Measurements from ENCODE around the gene PLCL1. TPM values are rescaled to one million over a fixed set of nuclear protein-coding genes. Genes with fewer than 3 reads are reported as not detected.

Gene PLCL1
- total RNA-seq, 1 experiment from 2014 or later, result 1.6 TPM

- no peaks in the 10 kb centered on the region for H3K27me3 ChIP-seq (replicated peaks; ENCODE audit: control insufficient read depth, insufficient read depth, low read length)
- no TSS peak for BruUV-seq (replicated peaks)
- no peak for DNase-seq
- Mint-ChIP-seq H3K36me3 (ENCODE audit: insufficient read depth, unreplicated experiment) (no peaks in the 10 kb centered on the region), H3K4me1 (ENCODE audit: low read depth, unreplicated experiment) (no peaks in the 10 kb centered on the region), H3K27ac (ENCODE audit: unreplicated experiment) (no peak overlapping the region), H3K27me3 (ENCODE audit: insufficient read depth, unreplicated experiment) (peaks cover 2% of the 10 kb centered on the region), H3K4me3 (ENCODE audit: unreplicated experiment) (no peak overlapping the region), H3K9me3 (ENCODE audit: unreplicated experiment) (no peaks in the 10 kb centered on the region)
- intact Hi-C loops (cut with micrococcal nuclease; ENCODE audit: unreplicated experiment), result no loop called here
- no peaks in the 10 kb centered on the region for H3K4me1 ChIP-seq
- no peak for TF ChIP-seq CTCF (IDR thresholded peaks at IDR 0.05; ENCODE audit: insufficient read depth in 1 of 2, low read depth in 1 of 2, low read length in 1 of 2, severe bottlenecking in 1 of 2, unreplicated experiment in 1 of 2)
- no peak overlapping the region for H3K4me3 ChIP-seq (ENCODE audit: low read depth, low read length)
- H3K36me3 ChIP-seq (ENCODE audit: control insufficient read depth, insufficient read depth, low read length), result no peaks in the 10 kb centered on the region
- no peaks in the 10 kb centered on the region for H3K9me3 ChIP-seq
- ChIA-PET CTCF (no interaction called here), POLR2A (no interaction called here)
Measured at GRCh38 chr2:197889041-197889440, 84.6 kb downstream of the PLCL1 start.

- CTCF ChIA-PET, result interaction anchor here (0.6 kb wide), 1 partner anchor 88 kb away, joined by 8 read pairs; no protein-coding TSS in a partner anchor
- no peaks in the 10 kb centered on the region for H3K4me1 ChIP-seq
- no peak for TF ChIP-seq CTCF (IDR thresholded peaks at IDR 0.05; ENCODE audit: insufficient read depth in 1 of 2, low read depth in 1 of 2, low read length in 1 of 2, severe bottlenecking in 1 of 2, unreplicated experiment in 1 of 2)
- H3K27me3 ChIP-seq (replicated peaks; ENCODE audit: control insufficient read depth, insufficient read depth, low read length), result no peaks in the 10 kb centered on the region
- H3K27me3 Mint-ChIP-seq (ENCODE audit: insufficient read depth, unreplicated experiment), result peaks cover 2% of the 10 kb centered on the region
- H3K9me3 ChIP-seq, result no peaks in the 10 kb centered on the region
- no peak overlapping the region for H3K4me3 ChIP-seq (ENCODE audit: low read depth, low read length)
- H3K36me3 ChIP-seq (ENCODE audit: control insufficient read depth, insufficient read depth, low read length), result no peaks in the 10 kb centered on the region
- BruUV-seq (replicated peaks), result no TSS peak
- H3K9me3 Mint-ChIP-seq (ENCODE audit: unreplicated experiment), result no peaks in the 10 kb centered on the region
- no peaks in the 10 kb centered on the region for H3K36me3 Mint-ChIP-seq (ENCODE audit: insufficient read depth, unreplicated experiment)
- H3K27ac Mint-ChIP-seq (ENCODE audit: unreplicated experiment), result no peak overlapping the region
- H3K4me3 Mint-ChIP-seq (ENCODE audit: unreplicated experiment), result no peak overlapping the region
- intact Hi-C loops (cut with micrococcal nuclease; ENCODE audit: unreplicated experiment), result no loop called here
- H3K4me1 Mint-ChIP-seq (ENCODE audit: low read depth, unreplicated experiment), result no peaks in the 10 kb centered on the region
- DNase-seq, result no peak
- POLR2A ChIA-PET, result no interaction called here
Measured at GRCh38 chr2:197890168-197890567, 85.8 kb downstream of the PLCL1 start.

- CTCF ChIA-PET, result no interaction called here
- no peaks in the 10 kb centered on the region for H3K36me3 ChIP-seq (ENCODE audit: control insufficient read depth, insufficient read depth, low read length)
- Mint-ChIP-seq H3K4me3 (ENCODE audit: unreplicated experiment) (no peak overlapping the region), H3K27ac (ENCODE audit: unreplicated experiment) (no peak overlapping the region), H3K4me1 (ENCODE audit: low read depth, unreplicated experiment) (no peaks in the 10 kb centered on the region), H3K9me3 (ENCODE audit: unreplicated experiment) (no peaks in the 10 kb centered on the region), H3K27me3 (ENCODE audit: insufficient read depth, unreplicated experiment) (peaks cover 2% of the 10 kb centered on the region), H3K36me3 (ENCODE audit: insufficient read depth, unreplicated experiment) (no peaks in the 10 kb centered on the region)
- POLR2A ChIA-PET, result no interaction called here
- no peak overlapping the region for H3K4me3 ChIP-seq (ENCODE audit: low read depth, low read length)
- H3K9me3 ChIP-seq, result no peaks in the 10 kb centered on the region
- BruUV-seq (replicated peaks), result no TSS peak
- no peaks in the 10 kb centered on the region for H3K27me3 ChIP-seq (replicated peaks; ENCODE audit: control insufficient read depth, insufficient read depth, low read length)
- intact Hi-C loops (cut with micrococcal nuclease; ENCODE audit: unreplicated experiment), result no loop called here
- no peak for DNase-seq
- H3K4me1 ChIP-seq, result no peaks in the 10 kb centered on the region
- TF ChIP-seq CTCF (IDR thresholded peaks at IDR 0.05; ENCODE audit: insufficient read depth in 1 of 2, low read depth in 1 of 2, low read length in 1 of 2, severe bottlenecking in 1 of 2, unreplicated experiment in 1 of 2), result no peak
Measured at GRCh38 chr2:197891897-197892442, 87.6 kb downstream of the PLCL1 start.
